Measurements from ENCODE around the gene FOXO6.

- TF ChIP-seq CTCF (conservative IDR thresholded peaks at IDR 0.05; ENCODE audit: low read depth, low read length) (no peak), EZH2 (IDR thresholded peaks at IDR 0.05; ENCODE audit: borderline replicate concordance, low read depth, low read length, poor library complexity, severe bottlenecking) (no peak)
Observed at GRCh38 chr1:41364442-41365319, 3.4 kb downstream of the FOXO6 start.
